NCI-H2029 treated with DMSO at 0.1 percent for 48 hours (cell line): Measurements from ENCODE around the gene CDKL5.

ENCODE experiments used
- DNase-seq: peaks from one replicate; lab custom pipeline; 2025; lab: John Stamatoyannopoulos, UW

CDKL5 gene

GRCh38 chrX:18649498-18649951, 224.1 kb downstream of the CDKL5 start:
- DNase-seq, result no peak

GRCh38 chrX:18650662-18651061, 225.3 kb downstream of the CDKL5 start:
- no peak for DNase-seq

- no peak for DNase-seq
Measured at GRCh38 chrX:18652636-18653035, 227.2 kb downstream of the CDKL5 start.

- no peak for DNase-seq
Measured at GRCh38 chrX:18654875-18655836, 229.7 kb downstream of the CDKL5 start.

- DNase-seq, result no peak
Measured at GRCh38 chrX:18661273-18661672, 235.9 kb downstream of the CDKL5 start.

- no peak for DNase-seq
Measured at GRCh38 chrX:18664947-18665346, 239.5 kb downstream of the CDKL5 start.

- DNase-seq, result no peak
Measured at GRCh38 chrX:18666614-18667013, 241.2 kb downstream of the CDKL5 start.

- no peak for DNase-seq
Measured at GRCh38 chrX:18668071-18668835, 242.8 kb downstream of the CDKL5 start.

GRCh38 chrX:18672008-18672407, 246.6 kb downstream of the CDKL5 start, which contains the start of gene RS1:
TSS of gene RS1 (minus strand) at chrX:18672108. CDS start at chrX:18672068, 40 bp downstream.
- no peak for DNase-seq

- no peak for DNase-seq
Measured at GRCh38 chrX:18674417-18674787, 249.0 kb downstream of the CDKL5 start.

- DNase-seq, result peak; percentile 11
Measured at GRCh38 chrX:18674788-18675735, 249.7 kb downstream of the CDKL5 start.

- no peak for DNase-seq
Measured at GRCh38 chrX:18676050-18676449, 250.6 kb downstream of the CDKL5 start.

GRCh38 chrX:18676470-18676869, 251.1 kb downstream of the CDKL5 start:
- DNase-seq, result no peak

GRCh38 chrX:18677161-18677869, 251.9 kb downstream of the CDKL5 start:
- DNase-seq, result no peak

GRCh38 chrX:18681996-18682395, 256.6 kb downstream of the CDKL5 start:
- no peak for DNase-seq

- DNase-seq, result no peak
Measured at GRCh38 chrX:18682979-18683387, 257.6 kb downstream of the CDKL5 start.

GRCh38 chrX:18687856-18688495, 262.6 kb downstream of the CDKL5 start:
- no peak for DNase-seq

GRCh38 chrX:18691431-18691830, 266.0 kb downstream of the CDKL5 start:
- DNase-seq, result no peak

GRCh38 chrX:18692541-18692940, 267.1 kb downstream of the CDKL5 start:
- no peak for DNase-seq

GRCh38 chrX:18696653-18697052, 271.2 kb downstream of the CDKL5 start:
- DNase-seq, result no peak
